Non-pigmented ciliary epithelial cell (primary cell): ENCODE measurements around the gene GLIPR1.
"Not testable (repeated sequence)": the region's sequence is repeated elsewhere in the genome, so short reads cannot be mapped to it uniquely, and the experiment has no call there.

ENCODE experiments used
- DNase-seq: peaks from one replicate; pipeline ENCODE4 v3.0.0-alpha.2; 2010; ENCODE audit warnings: low read depth

GLIPR1 gene

GRCh38 chr12:75474116-75474515, 6.4 kb upstream of the GLIPR1 start:
- DNase-seq = no peak

- no peak for DNase-seq
Observed at GRCh38 chr12:75476071-75476470, 4.5 kb upstream of the GLIPR1 start.

GRCh38 chr12:75477137-75477536, 3.4 kb upstream of the GLIPR1 start:
- DNase-seq = no peak

DNA sequence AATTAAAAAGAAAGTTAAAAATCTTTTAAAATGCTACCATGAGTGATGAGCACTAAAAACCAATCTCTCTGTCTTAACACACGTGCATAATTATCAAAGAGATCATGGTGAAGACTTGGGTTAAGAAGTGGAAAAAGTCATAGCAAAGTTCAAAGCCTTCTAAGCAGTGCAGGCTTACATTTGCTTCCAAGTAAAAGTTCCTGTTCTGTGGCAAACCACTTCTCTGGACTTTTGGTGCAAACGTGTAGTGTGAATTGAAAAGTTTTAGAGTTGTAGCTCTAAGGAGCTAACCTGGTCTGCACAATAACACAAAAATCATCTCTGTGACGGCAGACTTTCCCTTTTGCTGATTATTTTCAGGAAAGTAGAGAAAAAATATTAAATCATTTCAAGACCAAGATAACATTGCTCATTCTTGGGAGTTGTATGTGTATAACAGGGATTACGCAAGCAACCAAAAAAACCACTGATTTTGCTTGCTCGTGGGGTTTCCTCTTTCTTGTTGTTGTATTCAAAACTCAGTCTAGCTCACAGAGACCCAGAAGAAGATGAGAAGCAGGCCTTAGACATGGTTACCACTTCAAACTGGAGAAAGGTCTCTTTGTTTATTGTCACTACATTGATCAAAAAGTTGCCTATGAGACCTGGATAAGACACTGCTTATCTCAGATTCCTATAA, 2.3 kb upstream of the GLIPR1 start:
- no peak for DNase-seq

GRCh38 chr12:75479963-75480461, 543 bp upstream of the GLIPR1 start:
- peak; percentile 20 for DNase-seq

- DNase-seq = no peak
Observed at GRCh38 chr12:75481013-75481705, 604 bp downstream of the GLIPR1 start.

DNA sequence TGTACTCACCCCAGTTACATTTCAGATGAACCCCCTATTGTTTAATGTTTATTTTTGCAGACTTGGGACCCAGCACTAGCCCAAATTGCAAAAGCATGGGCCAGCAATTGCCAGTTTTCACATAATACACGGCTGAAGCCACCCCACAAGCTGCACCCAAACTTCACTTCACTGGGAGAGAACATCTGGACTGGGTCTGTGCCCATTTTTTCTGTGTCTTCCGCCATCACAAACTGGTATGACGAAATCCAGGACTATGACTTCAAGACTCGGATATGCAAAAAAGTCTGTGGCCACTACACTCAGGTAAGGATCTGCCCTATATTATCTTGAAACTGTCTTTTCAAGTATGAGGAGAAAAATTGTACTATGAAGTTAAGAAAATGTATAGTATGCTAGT, 1.2 kb downstream of the GLIPR1 start:
- no peak for DNase-seq

DNA sequence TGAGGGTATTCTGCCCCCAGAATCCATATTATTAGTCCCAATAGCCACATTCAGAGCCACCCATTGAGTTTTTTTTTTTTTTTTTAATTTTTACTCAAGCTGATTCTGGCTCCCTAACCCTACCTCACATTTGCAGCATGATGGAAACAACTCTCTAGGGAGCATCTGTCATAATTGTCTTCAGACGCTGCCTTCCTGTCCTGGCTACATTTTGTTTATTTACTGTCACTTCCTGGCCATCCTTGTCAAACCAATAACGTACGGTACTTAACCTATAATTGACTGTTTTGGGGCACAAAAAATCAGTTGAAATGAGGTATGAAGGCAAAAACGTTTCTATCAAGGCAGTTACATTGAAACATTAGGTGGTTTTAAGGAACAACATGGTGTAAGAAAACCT, 2.1 kb downstream of the GLIPR1 start:
- no peak for DNase-seq

DNA sequence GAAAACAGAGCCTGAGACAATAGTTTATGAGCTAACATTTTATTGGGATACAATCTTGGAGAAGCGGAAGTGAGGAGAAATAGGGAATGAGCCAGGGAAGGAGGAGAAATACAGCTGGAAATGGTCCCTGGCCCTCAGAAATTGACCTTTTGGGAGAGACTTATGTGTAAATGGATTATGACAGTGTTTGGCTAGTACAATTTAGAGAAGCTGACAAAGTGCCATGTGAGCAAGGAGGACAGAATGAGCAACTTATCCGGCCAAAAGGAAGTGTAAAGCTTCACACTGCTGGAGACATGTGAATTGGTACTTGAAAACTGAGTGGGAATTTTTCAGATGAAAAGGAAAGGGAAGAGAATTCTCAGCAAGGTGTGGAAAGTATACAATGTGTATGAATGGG, 2.9 kb downstream of the GLIPR1 start:
- no peak for DNase-seq

DNA sequence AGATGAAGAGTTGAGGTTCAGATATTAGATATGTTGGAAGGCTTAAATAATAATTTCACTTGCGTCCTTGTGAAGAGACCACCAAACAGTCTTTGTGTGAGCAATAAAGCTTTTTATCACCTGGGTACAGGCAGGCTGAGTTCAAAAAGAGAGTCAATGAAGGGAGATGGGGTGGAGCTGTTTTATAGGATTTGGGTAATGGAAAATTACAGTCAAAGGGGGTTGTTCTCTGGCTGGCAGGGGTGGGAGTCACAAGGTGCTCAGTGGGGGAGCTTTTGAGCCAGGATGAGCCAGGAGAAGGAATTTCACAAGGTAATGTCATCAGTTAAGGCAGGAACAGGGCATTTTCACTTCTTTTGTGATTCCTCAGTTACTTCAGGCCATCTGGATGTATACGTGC, 3.9 kb downstream of the GLIPR1 start:
- not testable (repeated sequence) for DNase-seq

DNA sequence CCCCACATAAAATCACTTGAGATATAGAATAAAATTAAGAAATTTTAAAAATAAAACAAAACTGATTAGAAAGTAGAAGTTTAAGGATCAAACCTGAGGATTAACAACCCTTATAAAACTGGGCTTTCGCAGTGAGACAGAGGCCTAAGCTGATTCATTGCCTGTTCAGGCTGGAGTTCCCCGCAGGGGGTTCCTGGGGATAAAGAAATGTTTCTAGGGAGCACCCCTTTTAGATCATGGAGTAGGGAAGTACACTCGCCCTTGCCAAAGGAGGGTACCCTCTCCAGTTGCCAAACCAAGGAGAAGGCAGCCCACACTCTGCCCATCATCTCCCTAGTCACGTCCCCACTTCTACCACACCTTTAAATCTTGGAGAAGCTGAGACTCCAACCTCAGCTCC, 6.8 kb downstream of the GLIPR1 start:
- no peak for DNase-seq

DNA sequence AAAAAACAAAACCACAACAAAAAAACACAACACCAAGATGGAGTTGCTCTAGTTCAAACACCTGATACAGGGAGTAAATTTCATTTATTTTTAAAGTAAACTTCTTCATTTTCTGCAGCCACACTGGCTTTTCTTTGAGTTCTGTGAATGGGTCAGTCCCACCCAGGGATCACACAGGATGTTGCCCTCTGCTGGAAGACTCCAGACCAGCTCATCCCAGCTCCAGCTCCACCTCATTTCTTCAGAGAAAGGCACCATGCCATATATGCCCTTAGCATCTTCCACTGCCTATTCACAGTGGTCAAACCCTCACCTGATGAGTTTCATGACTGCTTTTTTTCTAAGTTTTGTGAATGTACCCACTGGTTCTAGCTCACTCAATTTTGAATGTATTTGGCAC, 8.0 kb downstream of the GLIPR1 start:
- no peak for DNase-seq

- no peak for DNase-seq
Observed at GRCh38 chr12:75489187-75489586, 8.6 kb downstream of the GLIPR1 start.

DNA sequence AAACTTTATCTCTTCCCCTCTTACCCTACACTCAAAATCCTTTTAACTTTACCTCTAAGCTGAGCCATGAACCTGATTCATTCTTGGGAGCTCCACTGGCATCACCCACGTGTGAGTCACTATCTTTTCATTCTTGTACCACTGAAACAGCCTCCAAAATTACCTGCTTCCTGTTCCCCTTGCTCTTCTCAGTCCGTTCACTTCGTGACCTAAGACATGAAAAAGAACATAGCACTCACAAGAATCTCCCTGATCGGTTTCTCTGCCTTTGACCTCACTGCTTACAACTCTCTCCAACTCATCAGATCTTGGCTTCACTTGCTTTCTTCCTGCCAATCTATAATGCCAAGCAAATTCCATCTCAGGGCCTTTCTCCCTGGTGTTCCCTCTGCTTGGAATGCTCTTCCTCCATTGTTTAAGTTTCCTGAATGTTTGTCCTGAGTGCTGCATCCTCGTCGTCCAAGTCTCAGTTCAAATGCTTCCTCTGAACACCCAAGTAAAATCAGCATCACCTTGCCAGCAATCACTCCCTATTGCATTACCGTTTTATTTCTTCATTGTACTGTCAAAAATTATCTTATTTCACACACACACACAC, 9.2 kb downstream of the GLIPR1 start:
- DNase-seq = no peak

- DNase-seq = no peak
Observed at GRCh38 chr12:75491169-75491568, 10.6 kb downstream of the GLIPR1 start.

GRCh38 chr12:75503459-75503858, 22.9 kb downstream of the GLIPR1 start:
- no peak for DNase-seq

DNA sequence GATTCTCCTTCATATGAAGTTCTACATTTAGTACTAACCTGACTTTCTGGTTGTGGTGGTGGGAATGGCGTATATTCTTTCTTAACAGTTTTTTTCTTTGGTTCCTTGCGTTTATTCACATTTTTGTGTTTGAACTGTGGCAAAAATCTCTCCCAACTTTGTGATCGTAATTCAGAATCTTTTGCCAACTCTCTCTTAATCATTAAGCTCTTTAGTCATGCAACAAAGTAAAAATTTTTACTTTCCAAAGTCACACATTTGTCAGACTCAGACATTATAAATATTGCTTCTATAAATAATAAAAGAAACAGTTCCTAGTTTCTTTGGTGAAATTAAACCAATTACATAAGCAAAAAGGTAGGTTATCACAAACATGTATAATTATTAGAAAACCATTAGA, 23.3 kb downstream of the GLIPR1 start:
- no peak for DNase-seq

DNA sequence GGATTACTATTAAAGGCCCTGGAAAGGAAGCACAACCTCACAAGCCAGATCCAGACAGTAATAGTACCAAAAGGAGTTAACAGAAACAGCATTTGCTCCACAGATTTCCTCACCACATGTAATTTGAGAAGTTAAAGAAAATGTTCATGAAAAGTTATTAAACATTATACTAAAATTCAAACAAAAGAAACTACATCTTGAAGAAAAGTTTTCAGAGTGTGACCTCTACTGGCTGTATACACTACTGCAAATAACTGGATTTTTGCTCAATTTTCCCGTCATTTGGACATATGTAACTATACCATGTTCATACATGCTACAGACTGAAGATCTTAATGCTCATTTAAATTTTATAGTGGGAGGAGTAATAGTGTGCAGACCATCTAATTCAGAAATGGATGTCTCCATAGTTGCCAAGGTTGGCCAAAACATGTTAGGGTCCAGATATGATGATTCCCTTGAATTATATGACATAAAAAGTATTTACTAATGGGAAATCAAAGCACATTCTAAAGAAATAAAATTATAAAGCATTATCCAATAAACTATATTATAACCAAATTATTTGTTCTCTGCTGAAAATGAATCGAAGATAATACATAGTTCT, 25.3 kb downstream of the GLIPR1 start:
- no peak for DNase-seq

GRCh38 chr12:75507086-75507485, 26.5 kb downstream of the GLIPR1 start:
- no peak for DNase-seq

DNA sequence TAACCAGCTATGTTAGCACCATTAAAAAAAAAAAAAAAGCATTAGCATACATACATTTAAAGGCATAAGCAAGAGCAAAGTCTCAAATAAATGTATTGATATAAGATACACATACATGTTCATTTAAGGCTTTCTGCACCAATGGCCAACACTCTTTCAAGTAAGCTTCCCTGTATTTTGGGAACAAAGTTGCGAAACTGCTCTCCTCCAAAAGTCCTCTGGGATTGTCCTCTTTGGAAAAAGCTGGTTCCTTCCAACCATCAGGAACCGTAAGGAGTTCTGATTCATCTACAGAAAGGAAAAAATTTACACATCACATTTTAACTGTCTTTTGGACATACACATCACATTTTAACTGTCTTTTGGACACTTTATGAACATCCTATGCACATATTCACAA, 27.6 kb downstream of the GLIPR1 start:
- no peak for DNase-seq

GRCh38 chr12:75509621-75510020, 29.1 kb downstream of the GLIPR1 start:
- no peak for DNase-seq

GRCh38 chr12:75511116-75512048, 30.8 kb downstream of the GLIPR1 start, which contains the start of gene KRR1:
KRR1 (minus strand) TSS chr12:75511609; CDS start chr12:75511597, 12 bp downstream.
- peak; percentile 98 for DNase-seq
